ENCODE measurements around the gene KTI12.
A peak's percentile ranks its signal among the peaks of the same experiment; 100 is the strongest.
"Not testable (repeated sequence)": the region's sequence is repeated elsewhere in the genome, so short reads cannot be mapped to it uniquely, and the experiment has no call there.

KTI12 gene

GRCh38 chr1:52037909-52038308, 4.3 kb upstream of the KTI12 start:
- no peak for DNase-seq

- no peak for DNase-seq
Measured at GRCh38 chr1:52037402-52037814, 3.8 kb upstream of the KTI12 start.

GRCh38 chr1:52034050-52034384, 407 bp upstream of the KTI12 start:
- DNase-seq: no peak

GRCh38 chr1:52032785-52033131, 852 bp downstream of the KTI12 start:
- DNase-seq: peak; percentile 25

- DNase-seq: no peak
Measured at GRCh38 chr1:52032124-52032784, 1.4 kb downstream of the KTI12 start.

- not testable (repeated sequence) for DNase-seq
Measured at GRCh38 chr1:52028839-52029238, 4.8 kb downstream of the KTI12 start.

- DNase-seq: no peak
Measured at GRCh38 chr1:52028328-52028727, 5.3 kb downstream of the KTI12 start.

GRCh38 chr1:52026278-52026677, 7.3 kb downstream of the KTI12 start:
- no peak for DNase-seq

GRCh38 chr1:52022133-52022532, 11.5 kb downstream of the KTI12 start:
- DNase-seq: no peak

GRCh38 chr1:52008071-52008809, 25.4 kb downstream of the KTI12 start:
- DNase-seq: no peak

GRCh38 chr1:52007215-52008002, 26.2 kb downstream of the KTI12 start:
- no peak for DNase-seq

- not testable (repeated sequence) for DNase-seq
Measured at GRCh38 chr1:52006081-52006553, 27.5 kb downstream of the KTI12 start.

- DNase-seq: not testable (repeated sequence)
Measured at GRCh38 chr1:52005548-52005947, 28.1 kb downstream of the KTI12 start.

GRCh38 chr1:52003877-52004276, 29.7 kb downstream of the KTI12 start:
- DNase-seq: no peak

GRCh38 chr1:52002038-52002917, 31.3 kb downstream of the KTI12 start:
- peak; percentile 29 for DNase-seq

- DNase-seq: no peak
Measured at GRCh38 chr1:51998701-51999100, 34.9 kb downstream of the KTI12 start.

- no peak for DNase-seq
Measured at GRCh38 chr1:51997974-51998382, 35.6 kb downstream of the KTI12 start.

- peak; percentile 56 for DNase-seq
Measured at GRCh38 chr1:51990478-51990965, 43.1 kb downstream of the KTI12 start, which contains the start of gene RAB3B. RAB3B (minus strand) TSS chr1:51990700; CDS start chr1:51977117, 13,583 bp downstream.

- DNase-seq: no peak
Measured at GRCh38 chr1:51989582-51990477, 43.8 kb downstream of the KTI12 start.

GRCh38 chr1:51988254-51988653, 45.4 kb downstream of the KTI12 start:
- no peak for DNase-seq

GRCh38 chr1:51986718-51987117, 46.9 kb downstream of the KTI12 start:
- no peak for DNase-seq

Data from GOT3 (cell line).